HepG2 (cell line): ENCODE measurements around the gene PTPN12. TPM values are rescaled to one million over a fixed set of nuclear protein-coding genes. Genes with fewer than 3 reads are reported as not detected.

Source experiments
- ATAC-seq: fragments of 200-7000 bp; cut with Tn5 transposase; 3 replicates; pipeline ENCODE4 v1.9.1; 2020; ENCODE audit warnings: mild to moderate bottlenecking, moderate library complexity
- BruUV-seq: library from RNA; stranded (reverse); fragments of 400-500 nt; replicated peaks from 2 replicates; lab custom pipeline; 2021; lab: Mats Ljungman, UMichigan
- CTCF ChIA-PET: fragments of 300-600 bp; formaldehyde crosslinking; extraction: SDS; loops from one replicate; lab custom pipeline; 2021; ENCODE audit warnings: low total read pairs, inconsistent platforms, low intra/inter-chr PET ratio; lab: Yijun Ruan, JAX
- POLR2A ChIA-PET: fragments of 350-600 bp; sonication (Branson Sonifier 250); formaldehyde crosslinking; loops from one replicate; lab custom pipeline; 2020; ENCODE audit warnings: antibody characterized with exemption, inconsistent platforms; lab: Yijun Ruan, JAX
- DNase-seq: peaks from one replicate; pipeline ENCODE4 v3.0.0-alpha.2; 2015; ENCODE audit warnings: low spot score
- FAIRE-seq: peaks from 3 replicates; lab custom pipeline; 2011; peaks lifted over from hg19 to GRCh38; lab: Jason Lieb, UNC
- H2AFZ ChIP-seq: one replicate; pipeline ENCODE4 v1.6.1; 2011; ENCODE audit warnings: low read length, inconsistent platforms
- H3K27ac ChIP-seq: fragments of 300-600 bp; 3 replicates; pipeline ENCODE4 v1.8.0; 2011; ENCODE audit warnings: mixed run types, mild to moderate bottlenecking, mixed read lengths, low read length, inconsistent platforms; ENCODE audit not compliant: insufficient read depth; ENCODE audit errors: extremely low read length
- H3K27me3 ChIP-seq, 2 experiments: fragments of 200-600 bp in 1 of 2; 2 replicates in 1 of 2; 3 replicates in 1 of 2; pipeline versions ENCODE4 v1.6.0 to v1.8.0; 2011; ENCODE audit warnings: low read length in 2 of 2, mild to moderate bottlenecking in 2 of 2, moderate library complexity in 2 of 2, inconsistent platforms in 1 of 2; ENCODE audit not compliant: insufficient read depth in 2 of 2, control insufficient read depth in 1 of 2
- H3K36me3 ChIP-seq, 2 experiments: fragments of 200-600 bp in 1 of 2; replicated peaks in 1 of 2; 2 replicates in 1 of 2; 3 replicates in 1 of 2; pipeline versions ENCODE4 v1.5.1 to v1.8.0; 2011; ENCODE audit warnings: low read length in 2 of 2, inconsistent platforms in 1 of 2; ENCODE audit not compliant: insufficient read depth in 2 of 2, control insufficient read depth in 1 of 2
- H3K4me1 ChIP-seq: 2 replicates; pipeline ENCODE4 v1.5.1; 2012; ENCODE audit warnings: low read length, inconsistent platforms; ENCODE audit not compliant: insufficient read depth
- H3K4me2 ChIP-seq: 2 replicates; pipeline ENCODE4 v1.6.0; 2011; ENCODE audit warnings: low read depth, low read length, inconsistent platforms
- H3K4me3 ChIP-seq, 3 experiments: fragments of 200-600 bp in 1 of 3; sonication (generic), shearing (Covaris generic) in 1 of 3; replicated peaks in 1 of 3; 2 replicates each; pipeline ENCODE4 v1.5.1; 2011 to 2016; ENCODE audit warnings: low read length in 3 of 3, inconsistent platforms in 2 of 3, low read depth in 2 of 3, mild to moderate bottlenecking in 2 of 3, control low read depth in 1 of 3, mixed read lengths in 1 of 3; ENCODE audit not compliant: insufficient read depth in 1 of 3
- H3K79me2 ChIP-seq: one replicate; pipeline ENCODE4 v1.6.1; 2011; ENCODE audit warnings: low read length, inconsistent platforms; ENCODE audit not compliant: insufficient read depth
- H3K9ac ChIP-seq: 2 replicates; pipeline ENCODE4 v1.6.0; 2011; ENCODE audit warnings: mild to moderate bottlenecking, low read depth, low read length, inconsistent platforms; ENCODE audit not compliant: insufficient read depth
- H3K9me3 ChIP-seq: 2 replicates; pipeline ENCODE4 v1.5.1; 2012; ENCODE audit warnings: mild to moderate bottlenecking, low read length
- H4K20me1 ChIP-seq: 2 replicates; pipeline ENCODE4 v1.6.0; 2011; ENCODE audit warnings: inconsistent platforms, mild to moderate bottlenecking, low read length, moderate library complexity; ENCODE audit not compliant: insufficient read depth
- AHDC1 ChIP-seq: sonication (generic); formaldehyde crosslinking; IDR thresholded peaks from 2 replicates; pipeline ENCODE4 v1.5.1; 2020; ENCODE audit warnings: mild to moderate bottlenecking, missing genetic modification reagents, borderline replicate concordance
- DMAP1 ChIP-seq: IDR thresholded peaks from 2 replicates; pipeline ENCODE4 v1.6.1; 2016
- GMEB2 ChIP-seq: IDR thresholded peaks from 2 replicates; pipeline ENCODE4 v1.6.1; 2016; ENCODE audit warnings: missing biosample characterization, missing genetic modification reagents, low read depth
- LCORL ChIP-seq, 2 experiments: fragments of 450-650 bp in 1 of 2; sonication (generic) in 1 of 2; formaldehyde crosslinking in 1 of 2; IDR thresholded peaks; 2 replicates each; pipeline versions ENCODE4 v1.5.0 to v1.6.1; 2017 to 2020; ENCODE audit warnings: antibody characterized with exemption in 1 of 2, missing genetic modification reagents in 1 of 2
- NAIF1 ChIP-seq: sonication (generic); formaldehyde crosslinking; IDR thresholded peaks from 2 replicates; pipeline ENCODE4 v1.5.0; 2020; ENCODE audit warnings: mild to moderate bottlenecking, missing genetic modification reagents, borderline replicate concordance
- SMYD3 ChIP-seq: sonication (generic); formaldehyde crosslinking; IDR thresholded peaks from 2 replicates; pipeline ENCODE4 v1.8.1; 2023; ENCODE audit warnings: mild to moderate bottlenecking, missing genetic modification reagents
- TFDP2 ChIP-seq: sonication (generic); formaldehyde crosslinking; IDR thresholded peaks from 2 replicates; pipeline ENCODE4 v1.4.0; 2020; ENCODE audit warnings: missing genetic modification reagents
- ZBTB46 ChIP-seq: sonication (generic); formaldehyde crosslinking; IDR thresholded peaks from 2 replicates; pipeline ENCODE4 v1.4.0; 2020; ENCODE audit warnings: mild to moderate bottlenecking, missing genetic modification reagents, borderline replicate concordance
- ZKSCAN1 ChIP-seq: fragments of 150-350 bp; IDR thresholded peaks from 2 replicates; pipeline ENCODE4 v1.6.1; 2014; ENCODE audit warnings: low read length
- ZNF124 ChIP-seq: sonication (generic); formaldehyde crosslinking; IDR thresholded peaks from 2 replicates; pipeline ENCODE4 v1.4.0; 2020; ENCODE audit warnings: missing genetic modification reagents
- ZNF367 ChIP-seq: sonication (generic); formaldehyde crosslinking; IDR thresholded peaks from 2 replicates; pipeline ENCODE4 v1.4.0; 2020; ENCODE audit warnings: missing genetic modification reagents, borderline replicate concordance
- ZNF382 ChIP-seq: sonication (generic); formaldehyde crosslinking; IDR thresholded peaks from 2 replicates; pipeline ENCODE4 v1.5.0; 2020; ENCODE audit warnings: missing genetic modification reagents, mild to moderate bottlenecking, borderline replicate concordance
- ZNF713 ChIP-seq: sonication (generic); formaldehyde crosslinking; IDR thresholded peaks from 2 replicates; pipeline ENCODE4 v1.4.0; 2020; ENCODE audit warnings: mild to moderate bottlenecking, missing genetic modification reagents
- ZNF878 ChIP-seq: sonication (generic); formaldehyde crosslinking; IDR thresholded peaks from 2 replicates; pipeline ENCODE4 v1.8.1; 2023; ENCODE audit warnings: mild to moderate bottlenecking, missing genetic modification reagents, moderate library complexity
- WGBS: methylation state at CpG from one replicate; pipeline ENCODE4 v1.1.6; 2017; ENCODE audit warnings: low lambda C conversion rate; 5-methylcytosine and 5-hydroxymethylcytosine counted together
- in situ Hi-C: cut with HindIII; loops from 2 replicates; pipeline ENCODE4 v1.10.0; 2017; ENCODE audit warnings: low pct_unique_long_range_greater_than_20kb; ENCODE audit not compliant: extremely low pct_ligation_motif_present
- intact Hi-C: fragments of 100-400 bp; cut with micrococcal nuclease; formaldehyde crosslinking; loops from one replicate; pipeline ENCODE4 v1.10.0; 2022; ENCODE audit not compliant: unreplicated experiment
- polyA plus RNA-seq, 8 experiments: library from polyadenylated mRNA; depleted of rRNA in 3 of 8; stranded (reverse) in 7 of 8; unstranded in 1 of 8; fragments of >200 nt; fragmentation: Illumina TruSeq in 4 of 8; extraction: Trizol in 4 of 8; gene quantifications; 2 replicates each; pipeline versions ENCODE4 v1.2.1 to v1.2.3, GENCODE V29; 2011 to 2016; ENCODE audit warnings: low read depth in 4 of 8, missing spikeins in 1 of 8, mixed read lengths in 1 of 8; ENCODE audit not compliant: insufficient read depth in 1 of 8
- total RNA-seq, 5 experiments: library from RNA; depleted of rRNA; stranded (reverse); fragments of >200 nt; fragmentation: Illumina TruSeq; extraction: Trizol; gene quantifications; 2 replicates each; pipeline ENCODE4 v1.2.3, GENCODE V29; 2016; ENCODE audit warnings: low read depth in 1 of 5

The PTPN12 gene
- total and polyA plus RNA-seq, 2 of the 13 experiments (the other 11 are each of a cell fraction or from before 2014, with no cell fraction given) = 22.9 to 56.8 TPM

- Histone ChIP-seq H2AFZ (no peak overlapping the region), H3K9me3 (no peaks in the 10 kb centered on the region), H3K4me3 (no peak overlapping the region), H3K27ac (no peak overlapping the region), H3K9ac (no peak overlapping the region), H3K4me1 (peaks cover 9% of the 10 kb centered on the region; the same call in 1 of the 2 replicates), H3K79me2 (no peaks in the 10 kb centered on the region), H4K20me1 (no peaks in the 10 kb centered on the region), H3K27me3 (no peaks in the 10 kb centered on the region), H3K36me3 (peaks cover 7 to 53% of the 10 kb centered on the region in 2 experiments), H3K4me2 (no peak overlapping the region)
- WGBS = 99% methylated on average over 6 of the region's 6 CpGs
- no peak for FAIRE-seq
- in situ Hi-C loops (no loop called here), intact Hi-C loops (no loop called here)
- TSS peak; percentile 62 for BruUV-seq
- CTCF ChIA-PET = no interaction called here
- POLR2A ChIA-PET = no interaction called here
- no peak for DNase-seq
- ATAC-seq = no peak
- no peak for TF ChIP-seq ZNF382 (CRISPR knock-in tag)
- no peak for TF ChIP-seq TFDP2
- TF ChIP-seq ZNF367 = no peak
- no peak for TF ChIP-seq GMEB2
- TF ChIP-seq ZNF713 = no peak
- no peak for TF ChIP-seq ZBTB46 (CRISPR knock-in tag)
- no peak for TF ChIP-seq LCORL (IDR thresholded peaks at IDR 0.05)
- TF ChIP-seq LCORL (CRISPR knock-in tag; IDR thresholded peaks at IDR 0.05) = no peak
- no peak for TF ChIP-seq ZNF878 (CRISPR knock-in tag)
- no peak for TF ChIP-seq AHDC1 (CRISPR knock-in tag)
- no peak for TF ChIP-seq ZKSCAN1
- no peak for TF ChIP-seq ZNF124 (CRISPR knock-in tag)
- TF ChIP-seq SMYD3 = no peak
- no peak for TF ChIP-seq NAIF1 (CRISPR knock-in tag)
- TF ChIP-seq DMAP1 (CRISPR knock-in tag) = no peak
Observed at GRCh38 chr7:77626586-77627308, 89.7 kb downstream of the PTPN12 start.
